BJ (cell line): ENCODE measurements around the gene HMGCS1. TPM values are rescaled to one million over a fixed set of nuclear protein-coding genes. Genes with fewer than 3 reads are reported as not detected.

Source experiments
- CTCF ChIA-PET: fragments of 350-600 bp; formaldehyde crosslinking; extraction: SDS; loops from one replicate; lab custom pipeline; 2021; ENCODE audit warnings: antibody characterized with exemption, inconsistent platforms; lab: Yijun Ruan, JAX
- POLR2A ChIA-PET: fragments of 300-600 bp; sonication (Branson Sonifier 250); formaldehyde crosslinking; extraction: SDS; loops from one replicate; lab custom pipeline; 2021; ENCODE audit warnings: antibody characterized with exemption; lab: Charles Lee
- DNase-seq: peaks from one replicate; pipeline ENCODE4 v3.0.0-alpha.2; 2011; ENCODE audit warnings: low read depth
- H3K27me3 ChIP-seq: 2 replicates; pipeline ENCODE4 v1.6.0; 2011; ENCODE audit warnings: low read length; ENCODE audit not compliant: control insufficient read depth, insufficient read depth
- H3K36me3 ChIP-seq: 2 replicates; pipeline ENCODE4 v1.5.1; 2011; ENCODE audit warnings: low read length; ENCODE audit not compliant: control insufficient read depth, insufficient read depth
- H3K4me3 ChIP-seq: 2 replicates; pipeline ENCODE4 v1.5.1; 2011; ENCODE audit warnings: low read depth, mild to moderate bottlenecking, control low read depth, low read length
- CTCF ChIP-seq: IDR thresholded peaks from 2 replicates; pipeline ENCODE4 v1.5.1; 2011; ENCODE audit warnings: low read depth, mild to moderate bottlenecking, control low read depth, inconsistent platforms, low read length, moderate library complexity; ENCODE audit not compliant: insufficient read depth
- polyA plus RNA-seq: library from polyadenylated mRNA; depleted of rRNA; stranded (reverse); fragments of >200 nt; gene quantifications from 2 replicates; pipeline ENCODE4 v1.2.3, GENCODE V29; 2011

HMGCS1 gene
- polyA plus RNA-seq, 1 experiment, result 8.6 TPM

GRCh38 chr5:43320846-43321245 is 7.6 kb upstream of the HMGCS1 start:
- DNase-seq, result no peak
- Histone ChIP-seq H3K27me3 (0 out of 2 replicates have a peak, but pooled peaks cover 2% of the 10 kb centered on the region), H3K4me3 (no peak overlapping the region), H3K36me3 (no peaks in the 10 kb centered on the region)
- no peak for TF ChIP-seq CTCF
- ChIA-PET CTCF (interaction anchor here (1.1 kb wide), 1 partner anchor 18 kb away, joined by 3 read pairs; no protein-coding TSS in a partner anchor), POLR2A (no interaction called here)

- CTCF ChIA-PET, result interaction anchor here (1.1 kb wide), 1 partner anchor 10 kb away, joined by 4 read pairs; no protein-coding TSS in a partner anchor
- DNase-seq, result no peak
- Histone ChIP-seq H3K36me3 (no peaks in the 10 kb centered on the region), H3K27me3 (0 out of 2 replicates have a peak, but pooled peaks cover 2% of the 10 kb centered on the region), H3K4me3 (no peak overlapping the region)
- POLR2A ChIA-PET, result no interaction called here
- TF ChIP-seq CTCF, result no peak
Measured at GRCh38 chr5:43316421-43316820, 3.2 kb upstream of the HMGCS1 start.

GRCh38 chr5:43315682-43316081 is 2.5 kb upstream of the HMGCS1 start:
- ChIA-PET CTCF (no interaction called here), POLR2A (no interaction called here)
- Histone ChIP-seq H3K4me3 (no peak overlapping the region), H3K36me3 (no peaks in the 10 kb centered on the region), H3K27me3 (0 out of 2 replicates have a peak, but pooled peaks cover 2% of the 10 kb centered on the region)
- no peak for TF ChIP-seq CTCF
- DNase-seq, result no peak

GRCh38 chr5:43315263-43315662 is 2.1 kb upstream of the HMGCS1 start:
- no peak for DNase-seq
- ChIA-PET CTCF (no interaction called here), POLR2A (no interaction called here)
- no peak overlapping the region for H3K4me3 ChIP-seq
- 0 out of 2 replicates have a peak, but pooled peaks cover 2% of the 10 kb centered on the region for H3K27me3 ChIP-seq
- no peaks in the 10 kb centered on the region for H3K36me3 ChIP-seq
- no peak for TF ChIP-seq CTCF

- ChIA-PET CTCF (interaction anchor here (4.4 kb wide), 1 partner anchor 75 kb away, joined by 23 read pairs; no protein-coding TSS in a partner anchor), POLR2A (no interaction called here)
- TF ChIP-seq CTCF, result no peak
- DNase-seq, result no peak
- H3K27me3 ChIP-seq, result 0 out of 2 replicates have a peak, but pooled peaks cover 2% of the 10 kb centered on the region
- H3K4me3 ChIP-seq, result no peak overlapping the region
- H3K36me3 ChIP-seq, result no peaks in the 10 kb centered on the region
Measured at GRCh38 chr5:43314724-43315123, 1.5 kb upstream of the HMGCS1 start.
